Measurements from ENCODE around the gene ATG5.

- TF ChIP-seq EZH2phosphoT487 (IDR thresholded peaks at IDR 0.05; ENCODE audit: low read depth, severe bottlenecking, unreplicated experiment) = no peak
- TF ChIP-seq CTCF (IDR thresholded peaks at IDR 0.05; ENCODE audit: poor library complexity) = no peak
- TF ChIP-seq EZH2 (IDR thresholded peaks at IDR 0.05; ENCODE audit: borderline replicate concordance) = no peak
Measured at GRCh38 chr6:106186172-106186571, 139.4 kb downstream of the ATG5 start.
